ENCODE data around the gene CHCHD5. TPM values are rescaled to one million over a fixed set of nuclear protein-coding genes. Genes with fewer than 3 reads are reported as not detected.

Gene CHCHD5
- total RNA-seq, 2 donors from 2014 or later, result 12.7 to 23.8 TPM

DNA sequence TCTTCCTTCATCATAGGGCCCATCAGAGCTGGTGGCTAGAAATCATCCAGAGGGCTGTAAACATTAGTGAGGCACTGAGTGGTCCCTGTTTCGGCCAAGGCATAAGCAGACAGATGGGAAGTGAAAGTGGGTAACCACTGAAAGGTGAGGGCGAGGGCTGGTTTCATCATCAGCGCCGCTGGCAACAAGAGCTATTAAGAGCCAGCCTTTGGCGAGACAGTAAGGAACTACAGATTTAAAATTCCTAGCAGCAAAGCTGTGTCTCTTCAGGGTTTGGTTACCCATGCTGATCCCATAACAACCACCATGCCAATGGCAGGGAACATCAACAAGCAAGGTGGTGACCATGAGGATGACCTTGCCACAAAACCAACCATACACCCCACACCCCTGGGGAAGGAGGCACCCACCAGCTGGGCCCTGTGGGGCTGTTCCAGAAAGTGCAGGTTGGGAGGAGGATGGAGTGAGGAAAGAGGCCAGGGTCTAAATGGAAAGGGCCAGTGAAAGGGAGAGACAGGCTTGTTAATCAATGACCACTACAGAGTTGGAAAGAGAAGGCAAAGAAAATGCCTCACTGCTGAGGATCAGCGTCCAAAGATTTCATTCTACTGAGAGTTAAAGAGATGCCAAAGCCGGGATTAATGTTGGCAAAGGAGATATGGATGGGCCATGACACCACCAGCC, 52.3 kb downstream of the CHCHD5 start:
- intact Hi-C loops (cut with DNase I), result no loop called here
- no peak for DNase-seq (ENCODE audit: low spot score)

- no peak for DNase-seq (ENCODE audit: low spot score)
- intact Hi-C loops (cut with DNase I), result no loop called here
These were observed 52.9 kb downstream of the CHCHD5 start for GRCh38 chr2:112637289-112637660.

Other genes with a start within 250 kb of the CHCHD5 start
- gene RGPD8, start 151.0 kb upstream of the CHCHD5 start, total RNA-seq, result 10 to 100 TPM; 14.9 to 24.3 TPM
- gene TTL, start 102.5 kb upstream of the CHCHD5 start, total RNA-seq, result 10 to 100 TPM; 33.5 to 42.3 TPM
- 10 to 100 TPM; 11.4 to 12.8 TPM for gene POLR1B, start 42.1 kb upstream of the CHCHD5 start, total RNA-seq
- gene SLC20A1, start 61.3 kb downstream of the CHCHD5 start, total RNA-seq, result 10 to 100 TPM; 41.0 to 43.6 TPM
- not detected for gene NT5DC4, start 136.4 kb downstream of the CHCHD5 start, total RNA-seq
- under 1 TPM; 0.24 to 0.65 TPM for gene CKAP2L, start 180.0 kb downstream of the CHCHD5 start, total RNA-seq
- gene IL1A, start 199.9 kb downstream of the CHCHD5 start, total RNA-seq, result not detected

Data from posterior vena cava (tissue), 2 donors.